GM04504 (cell line): ENCODE results near the gene KIF3B.
"Not testable (repeated sequence)": the region's sequence is repeated elsewhere in the genome, so short reads cannot be mapped to it uniquely, and the experiment has no call there.

Experiments used
- DNase-seq: peaks from one replicate; pipeline ENCODE4 v3.0.0-alpha.2; 2012; ENCODE audit warnings: low read depth

The KIF3B gene

DNA sequence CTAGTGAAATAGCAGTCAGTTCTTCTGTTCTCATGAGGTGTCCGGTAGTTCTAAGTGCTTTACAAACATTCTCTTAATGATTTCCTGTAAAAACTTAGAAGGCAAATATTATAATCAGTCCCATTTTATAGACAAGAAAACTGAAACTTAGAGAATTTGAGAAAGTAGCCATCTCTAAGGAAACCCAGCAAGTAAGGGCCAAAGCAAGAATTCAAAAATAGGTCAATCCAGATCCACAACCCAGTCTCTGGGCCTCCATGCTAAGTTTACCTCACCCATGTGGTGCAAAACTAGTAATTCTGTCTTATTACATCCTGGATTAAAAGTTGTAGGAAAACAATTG lies 53.1 kb downstream of the KIF3B start:
- no peak for DNase-seq

DNA sequence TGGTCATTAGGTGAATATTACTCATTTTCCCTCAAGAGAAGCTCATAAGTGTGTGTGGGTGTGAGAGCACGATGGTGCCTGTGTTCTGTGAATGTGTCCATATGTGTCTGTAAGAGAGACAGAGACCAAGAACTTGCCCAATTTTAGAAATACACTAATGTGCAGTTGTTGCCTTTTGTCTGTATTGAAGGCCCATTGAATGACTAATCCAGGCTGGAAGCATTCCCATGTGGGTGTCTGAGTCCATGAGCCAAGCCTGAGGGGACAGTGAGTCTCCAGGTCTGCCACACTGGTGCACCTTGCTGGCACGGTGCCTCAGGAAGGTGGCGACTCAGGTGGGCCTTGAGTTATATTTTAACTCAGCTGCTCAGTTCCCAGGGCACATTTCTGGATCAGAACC lies 55.2 kb downstream of the KIF3B start:
- no peak for DNase-seq

DNA sequence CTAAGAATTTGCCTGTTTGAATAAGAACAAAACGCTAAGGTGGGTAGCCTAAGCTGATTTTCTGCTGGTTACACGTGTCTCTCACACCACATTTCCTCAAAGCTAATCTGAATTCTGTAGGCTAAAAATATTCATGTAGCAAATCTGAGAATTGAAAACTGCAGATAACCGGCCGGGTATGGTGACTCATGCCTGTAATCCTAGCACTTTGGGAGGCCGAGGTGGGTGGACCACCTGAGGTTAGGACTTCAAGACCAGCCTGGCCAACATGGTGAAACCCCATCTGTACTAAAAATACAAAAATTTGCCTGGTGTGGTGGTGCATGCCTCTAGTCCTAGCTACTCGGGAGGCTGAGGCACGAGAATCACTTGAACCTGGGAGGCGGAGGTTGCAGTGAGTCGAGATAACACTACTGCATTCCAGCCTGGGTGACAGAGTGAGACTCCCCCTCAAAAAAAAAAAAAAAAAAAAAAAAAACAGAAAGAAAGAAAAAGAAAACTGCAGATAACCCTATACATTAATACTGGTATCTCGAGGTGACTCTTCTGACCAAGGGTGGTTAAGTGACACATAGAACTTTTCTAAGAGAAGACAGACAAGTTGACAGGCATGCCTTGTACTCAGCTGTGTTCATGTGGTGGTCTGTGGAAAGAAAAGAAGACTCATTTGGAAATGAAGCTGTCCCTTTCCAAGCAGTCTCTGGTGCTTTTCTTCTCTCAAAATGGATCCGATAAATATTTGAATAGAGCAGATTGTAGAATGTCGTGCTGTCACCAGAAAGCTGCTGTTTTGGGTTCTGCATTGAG lies 55.9 kb downstream of the KIF3B start:
- DNase-seq = no peak

DNA sequence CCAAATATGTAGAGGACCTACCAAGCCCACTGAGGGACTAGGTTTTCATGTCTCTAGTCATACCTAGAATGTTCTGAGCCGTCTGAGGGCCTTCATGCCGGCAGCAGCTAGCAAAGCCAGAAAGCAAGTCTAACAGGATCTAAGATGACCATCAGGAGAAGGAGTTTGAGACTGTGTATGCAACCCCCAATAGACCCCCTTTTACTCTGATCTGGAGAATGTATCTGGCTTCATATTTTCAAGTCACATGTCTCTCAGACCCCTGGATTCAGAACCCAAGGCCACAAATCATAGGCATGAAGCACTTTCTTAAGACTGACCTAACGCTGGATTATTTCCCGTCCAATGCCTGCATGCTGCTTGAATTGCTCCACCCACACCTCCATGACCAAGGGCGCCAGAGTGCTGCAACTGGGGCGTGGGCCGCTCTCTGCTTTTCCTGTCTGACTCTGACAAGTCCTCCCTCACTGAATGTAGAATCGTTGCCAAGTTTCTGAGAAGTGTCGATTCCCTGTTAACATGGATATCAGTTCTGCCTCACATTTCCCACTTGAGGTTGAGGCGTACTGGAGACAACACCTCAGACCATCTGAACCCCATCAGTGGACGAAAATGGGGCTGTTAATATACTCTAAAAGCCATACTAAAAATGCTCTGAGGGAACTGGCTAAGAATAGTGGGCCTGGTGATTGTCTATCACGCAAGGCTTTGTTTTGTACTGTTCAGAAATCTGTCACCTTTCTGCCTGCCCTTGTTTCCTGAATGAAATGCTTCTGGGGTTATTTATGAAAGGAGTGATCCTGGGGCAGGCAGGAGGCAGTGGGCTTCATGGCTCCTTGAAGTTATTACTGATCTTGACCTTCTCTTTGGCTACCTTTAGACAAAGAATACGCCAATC lies 56.8 kb downstream of the KIF3B start:
- no peak for DNase-seq

DNA sequence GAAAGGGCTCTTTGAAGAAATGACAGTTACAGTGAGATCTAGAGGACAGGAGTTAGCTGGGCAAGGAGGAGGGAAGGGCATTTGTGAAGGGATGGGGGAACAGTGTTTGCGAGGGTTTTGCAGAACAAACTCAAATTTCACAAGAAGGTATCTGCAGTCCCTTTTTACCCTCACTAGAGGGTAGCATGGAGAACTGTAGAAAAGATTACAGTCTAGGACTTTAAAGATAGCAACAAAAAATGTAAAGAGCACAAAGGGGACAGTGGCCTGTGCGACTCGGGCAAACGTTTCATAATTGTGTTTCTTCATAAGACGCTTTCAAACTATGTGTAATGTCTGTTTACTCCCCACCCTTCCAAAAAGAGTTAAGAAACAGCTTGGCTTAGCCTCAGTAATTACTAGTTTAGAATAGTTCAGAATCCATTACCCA lies 59.5 kb downstream of the KIF3B start:
- no peak for DNase-seq

DNA sequence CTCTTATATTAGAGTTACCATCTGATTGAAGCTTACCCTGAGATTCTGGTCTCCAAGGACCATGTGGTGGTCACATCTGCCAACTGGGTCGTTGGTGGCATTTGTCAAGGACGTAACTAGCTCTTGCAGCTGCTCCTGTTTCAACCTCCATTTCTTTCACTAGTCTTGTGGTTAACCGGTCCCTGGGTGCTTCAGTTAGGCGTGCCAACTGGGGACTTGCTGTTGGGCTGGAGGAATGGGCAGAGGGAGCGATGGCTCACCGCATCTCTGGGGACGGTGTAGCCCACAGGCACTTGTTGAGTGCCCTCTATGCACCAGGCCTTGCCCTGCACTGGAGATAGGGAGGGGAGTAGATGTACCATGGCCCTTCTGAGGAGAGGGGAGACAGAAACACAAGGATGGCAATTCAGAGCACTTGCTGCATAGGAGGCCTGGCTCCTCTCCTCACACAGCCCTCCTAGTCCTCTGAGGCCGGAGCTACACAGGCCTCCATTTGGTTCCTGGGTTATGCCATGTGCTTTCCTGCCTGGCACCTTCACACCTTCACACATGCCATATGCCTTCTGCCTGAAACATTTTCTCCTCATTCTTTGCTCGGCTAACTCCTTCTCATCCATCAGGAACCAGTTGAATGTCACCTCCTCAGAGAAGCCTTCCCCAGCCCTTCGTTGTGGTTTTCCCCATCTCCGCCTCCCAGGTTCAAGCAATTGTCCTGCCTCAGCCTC lies 60.6 kb downstream of the KIF3B start:
- DNase-seq = no peak

DNA sequence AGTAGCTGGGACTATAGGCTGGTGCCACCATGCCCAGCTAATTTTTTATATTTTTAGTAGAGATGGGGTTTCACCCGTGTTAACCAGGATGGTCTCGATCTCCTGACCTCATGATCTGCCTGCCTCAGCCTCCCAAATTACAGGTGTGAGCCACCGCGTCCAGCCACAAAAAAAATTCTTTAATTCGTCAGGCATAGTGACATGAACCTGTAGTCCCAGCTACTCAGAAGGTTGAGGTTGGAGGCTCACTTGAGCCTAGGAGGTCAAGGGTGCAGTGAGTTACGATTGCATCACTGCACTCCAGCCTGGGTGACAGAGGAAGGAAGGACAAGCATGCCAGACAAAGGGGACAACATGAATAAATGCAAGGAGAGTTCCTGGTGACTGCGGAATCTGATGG lies 61.2 kb downstream of the KIF3B start:
- no peak for DNase-seq

DNA sequence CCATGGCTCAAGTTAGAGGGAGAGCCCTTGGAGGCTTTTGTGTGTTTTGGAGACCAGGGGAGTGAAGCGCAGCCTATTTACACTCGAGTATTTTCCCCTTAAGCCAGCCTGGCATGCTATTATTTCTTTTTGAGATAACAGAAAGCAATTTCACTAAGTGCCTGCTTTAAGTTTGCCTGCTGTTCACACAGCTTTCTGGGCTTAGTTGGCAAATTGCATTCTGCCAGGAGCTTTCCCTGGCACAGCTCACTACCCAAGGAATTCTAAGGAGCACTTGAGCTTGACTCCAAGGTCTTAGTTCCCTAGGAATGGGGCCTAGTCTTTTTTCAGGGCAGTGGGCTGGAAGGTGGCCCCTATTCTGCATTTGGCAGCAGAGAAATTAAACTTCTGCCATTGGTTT lies 61.7 kb downstream of the KIF3B start:
- DNase-seq = no peak

DNA sequence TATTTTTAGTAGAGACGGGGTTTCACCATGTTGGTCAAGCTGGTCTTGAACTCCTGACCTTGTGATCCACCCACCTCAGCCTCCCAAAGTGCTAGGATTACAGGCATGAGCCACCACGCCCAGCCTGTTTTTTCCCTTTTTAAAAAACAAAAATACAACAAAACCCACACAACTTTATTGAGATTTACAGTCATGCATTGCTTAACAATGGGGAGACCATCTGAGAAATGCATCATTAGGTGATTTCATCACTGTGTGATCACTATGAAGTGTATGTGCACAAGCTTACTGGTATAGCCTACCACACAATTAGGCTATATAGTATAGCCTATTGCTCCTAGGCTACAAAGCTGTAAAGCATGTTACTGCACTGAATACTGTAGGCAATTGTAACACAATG lies 63.6 kb downstream of the KIF3B start:
- DNase-seq = not testable (repeated sequence)

DNA sequence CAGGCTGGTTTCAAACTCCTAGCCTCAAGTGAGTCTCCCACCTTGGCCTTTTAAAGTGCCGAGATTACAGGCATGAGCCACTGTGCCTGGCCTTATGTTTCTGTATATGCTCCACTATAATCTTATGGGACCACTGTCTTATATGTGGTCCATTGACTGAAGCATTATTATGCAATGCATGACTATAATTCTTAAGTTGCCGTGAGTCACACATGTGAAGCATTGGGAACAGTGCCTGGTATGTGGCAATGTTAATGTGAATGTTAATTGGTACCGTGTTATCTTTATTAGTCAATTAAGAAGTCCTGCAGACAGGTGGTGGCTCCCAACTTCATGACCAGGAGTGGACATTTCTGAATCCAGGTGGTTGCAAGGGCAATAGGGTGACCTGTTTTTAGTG lies 66.0 kb downstream of the KIF3B start:
- DNase-seq = no peak

DNA sequence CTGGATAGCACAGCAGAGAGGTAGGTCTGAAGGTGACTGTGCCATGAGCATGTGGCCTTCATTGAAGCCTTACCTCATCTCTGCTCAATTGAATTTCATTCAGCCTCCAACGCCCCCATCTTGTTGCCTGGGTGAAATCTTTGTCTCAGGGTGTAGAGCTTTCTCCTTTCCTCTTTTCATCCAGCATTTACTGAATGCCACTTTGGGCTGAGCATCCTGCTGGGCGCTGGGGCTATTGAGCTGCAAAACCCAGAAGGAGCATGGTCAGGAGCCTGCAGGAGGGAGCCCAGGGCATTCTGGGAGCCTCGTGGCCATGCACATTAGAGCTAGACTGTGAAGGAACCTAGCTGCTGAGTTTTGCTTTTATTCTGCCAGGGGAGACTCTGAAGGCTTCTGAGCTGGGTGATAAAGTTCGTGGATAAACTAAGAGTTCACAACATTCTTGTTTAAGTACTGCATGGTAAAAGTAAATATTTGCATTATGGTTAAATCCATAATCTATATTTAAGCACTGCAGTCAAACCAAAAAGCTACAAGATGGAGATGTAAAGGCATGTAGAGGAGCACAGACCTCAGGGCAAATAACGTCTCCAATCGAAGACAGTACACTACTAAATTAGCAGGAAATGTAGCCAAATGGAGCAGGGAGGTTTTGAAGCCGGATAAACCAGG lies 67.5 kb downstream of the KIF3B start:
- DNase-seq = no peak

DNA sequence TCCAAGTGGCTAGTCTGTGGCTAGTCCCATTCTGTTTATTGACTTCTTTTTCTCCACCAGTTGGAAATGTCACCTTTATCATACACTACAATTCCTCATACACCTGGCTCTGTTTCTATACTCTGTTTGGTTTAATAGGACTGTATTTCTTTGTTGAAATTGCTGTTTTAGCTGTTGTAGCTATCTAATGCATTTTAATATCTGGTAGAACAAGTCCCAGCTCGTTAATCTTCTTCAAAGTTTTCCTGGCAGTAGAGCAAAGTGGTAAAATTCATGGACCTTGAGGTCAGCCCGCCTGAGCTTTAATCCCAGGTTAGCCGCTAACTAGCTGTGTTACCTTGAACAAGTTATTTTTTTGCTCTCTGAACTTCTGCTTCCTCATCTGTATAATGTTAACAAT lies 70.8 kb downstream of the KIF3B start:
- DNase-seq = no peak

DNA sequence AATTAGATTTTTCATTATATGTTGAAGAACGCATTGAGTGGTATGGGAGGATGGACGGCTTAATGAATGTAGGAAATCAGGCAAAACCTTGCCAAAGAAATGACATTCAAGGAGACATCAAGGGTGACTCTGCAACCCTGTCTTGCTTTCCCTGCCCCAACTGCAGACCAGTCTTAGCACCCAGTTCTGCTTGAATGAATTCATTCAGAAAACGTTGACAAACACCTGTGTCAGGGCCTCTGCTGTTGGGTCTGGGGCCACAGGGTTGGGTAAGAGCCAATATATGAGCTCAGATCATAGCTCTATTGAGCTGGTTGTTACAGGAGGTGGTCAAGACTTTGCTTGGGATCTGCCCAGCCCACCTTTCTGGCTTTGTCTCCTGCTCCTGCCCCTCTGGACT lies 73.0 kb downstream of the KIF3B start:
- DNase-seq = no peak

DNA sequence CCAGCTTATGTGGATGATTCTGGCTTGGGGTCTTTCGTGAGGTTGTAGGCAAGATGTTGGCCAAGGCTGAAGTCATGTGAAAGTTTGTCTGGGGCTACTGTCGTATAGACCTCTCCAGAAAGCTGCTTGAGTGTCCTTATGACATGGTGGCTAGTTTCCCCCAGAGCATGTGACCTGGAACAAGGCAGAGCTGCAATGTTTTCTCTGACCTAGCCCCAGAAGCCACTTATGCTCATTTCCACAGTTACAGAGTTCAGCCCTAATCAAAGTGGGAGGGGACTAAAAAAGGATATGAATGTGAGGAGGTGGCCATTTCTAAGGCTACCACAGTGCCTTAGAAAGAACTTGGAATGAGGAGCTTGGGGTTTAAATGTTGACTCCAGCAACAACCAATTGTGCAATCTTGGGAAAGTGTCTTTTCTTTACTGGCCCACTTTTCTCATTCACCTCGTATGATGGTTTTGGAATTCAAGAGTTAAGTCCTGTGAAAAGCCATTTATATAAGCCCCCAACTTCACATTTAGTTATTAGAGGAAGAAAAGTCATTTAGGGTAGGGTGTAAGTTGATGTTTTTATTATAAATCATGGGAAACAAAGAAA lies 74.8 kb downstream of the KIF3B start:
- DNase-seq = no peak

DNA sequence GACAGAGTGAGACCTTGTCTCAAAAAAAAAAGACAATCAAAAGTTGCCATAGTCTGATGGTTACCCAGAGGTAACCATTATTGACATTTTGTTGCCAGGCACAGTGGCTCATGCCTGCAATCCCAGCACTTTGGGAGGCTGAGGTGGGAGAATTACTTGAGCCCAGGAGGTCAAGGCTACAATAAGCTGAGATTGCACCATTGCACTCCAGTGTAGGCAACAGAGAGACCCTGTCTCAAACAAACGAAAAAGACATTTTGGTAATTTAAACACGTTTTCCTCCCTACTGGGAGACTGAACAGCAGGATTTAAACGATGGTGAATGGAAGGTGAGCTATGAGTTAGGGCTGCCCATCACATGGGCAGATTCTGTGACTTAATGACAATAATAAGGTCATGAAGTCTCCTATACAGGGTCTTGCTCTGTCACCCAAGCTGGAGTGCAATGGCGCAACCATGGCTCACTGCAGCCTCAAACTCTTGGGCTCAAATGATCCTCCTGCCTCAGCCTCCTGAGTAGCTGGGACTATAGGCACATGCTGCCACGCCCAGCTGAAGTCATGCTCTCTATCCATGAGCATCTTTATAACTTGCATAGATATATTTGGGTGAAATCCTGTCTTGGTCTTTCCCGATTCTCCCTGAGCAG lies 76.5 kb downstream of the KIF3B start:
- no peak for DNase-seq

DNA sequence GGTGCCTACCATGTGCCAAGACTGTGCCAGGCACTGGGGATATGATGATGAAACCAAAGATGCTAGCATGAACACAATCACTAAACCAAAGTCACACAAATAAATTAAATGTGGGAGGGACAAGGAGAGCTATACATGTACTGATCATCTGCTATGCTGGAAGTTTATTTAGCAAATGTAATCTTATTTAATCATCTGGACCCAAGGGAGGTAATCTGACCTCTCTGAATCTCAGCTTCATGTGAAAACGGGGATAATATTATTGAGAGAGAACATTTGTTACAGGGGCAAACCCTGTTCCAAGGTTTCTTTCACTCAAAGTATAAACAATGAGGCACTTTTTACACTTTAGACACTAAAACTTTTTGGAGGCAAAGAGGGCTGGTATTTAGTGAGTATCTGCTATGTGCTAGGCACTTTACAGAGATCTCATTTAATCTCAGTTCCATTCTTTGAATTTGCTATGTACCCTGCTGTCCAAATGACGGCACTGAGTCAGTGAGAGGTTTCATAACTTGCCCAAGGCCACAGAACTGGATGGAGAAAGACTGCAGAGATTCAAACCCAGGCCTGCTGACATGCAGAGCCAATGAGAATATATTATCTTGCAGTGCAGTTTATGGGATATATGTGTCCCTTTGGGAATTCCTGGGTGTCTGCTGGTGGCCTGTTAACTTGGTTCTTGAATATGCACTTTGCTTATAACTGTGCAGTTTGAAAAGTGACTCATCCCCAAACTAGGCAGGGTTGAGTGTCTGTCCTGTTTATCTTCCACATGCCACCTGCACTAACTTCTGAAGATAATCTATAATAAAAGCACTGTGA lies 77.4 kb downstream of the KIF3B start:
- no peak for DNase-seq

DNA sequence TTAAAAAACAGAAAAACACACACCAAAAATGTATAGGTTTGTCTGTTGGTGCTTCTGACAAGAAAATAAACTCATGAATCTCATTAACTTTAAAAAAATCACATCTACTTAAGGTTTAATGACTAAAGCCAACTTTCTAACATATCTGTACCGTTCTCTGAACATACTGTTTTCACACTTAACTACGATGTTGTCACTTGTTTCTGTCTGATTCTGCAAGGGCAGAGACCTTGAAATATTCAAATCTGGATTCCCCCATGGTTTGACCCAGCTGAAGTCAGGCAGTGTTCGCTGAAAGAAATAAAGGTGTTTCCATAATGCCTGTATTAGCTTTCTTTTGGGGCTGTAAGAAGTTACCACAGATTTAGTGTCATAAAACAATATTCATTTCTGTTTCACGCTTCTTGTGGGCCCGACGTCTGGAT lies 78.0 kb downstream of the KIF3B start:
- no peak for DNase-seq

DNA sequence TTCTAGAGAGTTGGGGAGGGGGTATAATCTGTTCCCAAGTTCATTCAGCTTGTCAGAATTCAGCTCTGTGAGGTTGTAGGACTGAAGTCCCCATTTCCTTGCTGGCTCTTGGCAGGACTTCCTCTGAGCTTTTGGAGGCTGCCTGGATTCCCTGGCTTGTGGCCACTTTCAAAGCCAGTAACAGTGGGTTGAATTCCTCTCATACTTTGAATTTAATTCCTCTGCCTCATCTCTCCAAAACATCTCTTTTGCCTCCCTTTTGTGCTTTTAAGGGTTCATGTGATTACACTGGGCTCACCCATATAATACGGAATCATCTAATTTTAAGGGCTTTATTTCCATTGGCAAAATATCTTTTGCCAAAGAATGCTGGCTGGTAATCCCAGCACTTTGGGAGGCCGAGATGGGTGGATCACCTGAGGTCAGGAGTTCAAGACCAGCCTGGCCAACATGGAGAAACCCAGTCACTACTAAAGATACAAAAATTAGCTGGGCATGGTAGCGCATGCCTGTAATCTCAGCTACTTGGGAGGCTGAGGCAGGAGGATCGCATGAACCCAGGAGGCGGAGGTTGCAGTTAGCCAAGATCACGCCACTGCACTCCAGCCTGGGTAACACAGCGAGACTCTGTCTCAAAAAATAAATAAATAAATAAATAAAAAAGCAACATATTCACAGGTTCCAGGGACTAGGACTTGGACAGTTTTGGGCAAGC lies 78.6 kb downstream of the KIF3B start:
- DNase-seq = not testable (repeated sequence)

DNA sequence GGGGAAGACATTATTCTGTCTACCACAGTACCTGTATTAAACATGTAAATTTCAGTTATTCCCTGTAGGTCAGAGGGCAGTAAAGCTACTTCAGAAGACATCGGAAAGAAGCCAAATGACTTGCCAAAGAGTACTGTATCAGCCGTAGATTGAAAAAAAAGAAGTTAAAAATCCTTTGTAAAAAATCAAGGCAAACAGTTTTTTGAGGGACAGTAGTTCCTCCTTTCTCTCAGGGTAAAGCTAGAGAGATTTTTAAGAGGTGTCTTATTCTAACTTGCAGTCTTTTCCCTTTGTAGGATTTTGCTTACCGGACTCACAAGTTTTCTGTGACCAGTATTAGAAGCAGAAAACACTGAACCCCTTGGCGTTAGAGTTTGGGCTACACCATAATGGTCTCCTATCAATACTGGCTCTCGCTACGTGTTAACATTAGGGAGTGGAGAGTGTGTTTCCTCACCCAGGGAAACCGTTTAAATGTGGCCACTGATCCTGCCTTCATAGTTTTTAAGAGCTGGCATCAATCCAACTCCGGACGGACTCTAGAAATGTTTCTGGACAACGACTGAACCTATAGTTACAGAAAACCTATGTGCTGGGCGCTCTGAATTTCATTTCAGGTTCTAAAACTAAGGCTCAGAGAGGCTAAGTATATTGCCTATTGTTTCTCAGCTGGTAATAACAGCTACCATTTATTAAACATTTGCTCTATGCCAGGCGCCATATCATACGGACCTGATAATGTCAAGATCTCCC lies 79.3 kb downstream of the KIF3B start:
- no peak for DNase-seq
